Fibroblast of pulmonary artery (primary cell): Measurements from ENCODE around the gene RPS6KA1.

Experiments
- DNase-seq: peaks from one replicate; pipeline ENCODE4 v3.0.0-alpha.2; 2010; ENCODE audit warnings: low read depth
- H3K4me3 ChIP-seq: replicated peaks from 2 replicates; pipeline ENCODE4 v1.5.1; 2011; ENCODE audit warnings: low read depth, mild to moderate bottlenecking, control low read depth, low read length, moderate library complexity
- CTCF ChIP-seq: IDR thresholded peaks from 2 replicates; pipeline ENCODE4 v1.5.1; 2011; ENCODE audit warnings: mild to moderate bottlenecking, control low read depth, low read length, inconsistent platforms; ENCODE audit errors: missing control alignments

RPS6KA1 gene

GRCh38 chr1:26529655-26530409 is at the start of gene RPS6KA1:
RPS6KA1 (plus strand) TSS chr1:26529761; CDS start chr1:26529921, 160 bp downstream.
- DNase-seq = peak; percentile 29
- peak within 1 kb of the TSS; percentile 63 for H3K4me3 ChIP-seq
- TF ChIP-seq CTCF = no peak

- no peak overlapping the region for H3K4me3 ChIP-seq
- TF ChIP-seq CTCF = no peak
- DNase-seq = peak; percentile 36
Measured at GRCh38 chr1:26482921-26483320, 46.6 kb upstream of the RPS6KA1 start.

GRCh38 chr1:26483980-26484379 is 45.6 kb upstream of the RPS6KA1 start:
- TF ChIP-seq CTCF = no peak
- no peak overlapping the region for H3K4me3 ChIP-seq
- DNase-seq = peak; percentile 49

- H3K4me3 ChIP-seq = no peak overlapping the region
- no peak for DNase-seq
- TF ChIP-seq CTCF = no peak
Measured at GRCh38 chr1:26490155-26490554, 39.4 kb upstream of the RPS6KA1 start.

- no peak overlapping the region for H3K4me3 ChIP-seq
- no peak for DNase-seq
Measured at GRCh38 chr1:26493267-26493666, 36.3 kb upstream of the RPS6KA1 start.

GRCh38 chr1:26493938-26494337 is 35.6 kb upstream of the RPS6KA1 start:
- no peak overlapping the region for H3K4me3 ChIP-seq
- TF ChIP-seq CTCF = no peak
- no peak for DNase-seq

More at GRCh38 chr1:26493267-26493666, 36.3 kb upstream of the RPS6KA1 start:
- no peak for TF ChIP-seq CTCF

- H3K4me3 ChIP-seq = no peak overlapping the region
- DNase-seq = peak; percentile 53
- TF ChIP-seq CTCF = no peak
Measured at GRCh38 chr1:26496861-26497260, 32.7 kb upstream of the RPS6KA1 start.
